ENCODE data around the gene ARPC4. TPM values are rescaled to one million over a fixed set of nuclear protein-coding genes. Genes with fewer than 3 reads are reported as not detected.

The ARPC4 gene
- total and polyA plus RNA-seq, 2 donors (not counting 3 experiments of a cell fraction or from before 2014, with no cell fraction given): 181 to 197 TPM

GRCh38 chr3:9838856-9839255 lies 46.0 kb downstream of the ARPC4 start:
- CTCF ChIA-PET: interaction anchor here (1.0 to 1.5 kb wide), 4 partner anchors 8 to 77 kb away, joined by 3 to 6 read pairs (median 4); no protein-coding TSS in a partner anchor
- Histone ChIP-seq H3K4me2 (ENCODE audit: insufficient read depth, low read length) (no peak overlapping the region), H3K36me3 (ENCODE audit: control insufficient read depth in 2 of 2, extremely low read depth in 1 of 2, insufficient read depth in 2 of 2, low read length in 2 of 2) (peaks cover 4 to 12% of the 10 kb centered on the region in 2 experiments), H3K79me2 (ENCODE audit: control insufficient read depth, insufficient read depth, low read length) (peaks cover 3% of the 10 kb centered on the region), H3K27ac (ENCODE audit: insufficient read depth, low read depth, low read length) (peak overlapping the region; percentile 50), H3K9me1 (replicated peaks; ENCODE audit: control insufficient read depth, extremely low read depth, insufficient read depth, low read length) (no peaks in the 10 kb centered on the region), H4K20me1 (replicated peaks; ENCODE audit: control insufficient read depth, extremely low read depth, insufficient read depth, low read length) (no peaks in the 10 kb centered on the region), H3K9me3 (replicated peaks; ENCODE audit: control insufficient read depth, insufficient read depth, low read length) (no peaks in the 10 kb centered on the region), H2AFZ (ENCODE audit: low read depth, low read length) (no peak overlapping the region), H3K4me3 (replicated peaks in 1 of 3; ENCODE audit: insufficient read depth in 1 of 3, low read depth in 1 of 3, low read length in 3 of 3) (no peak overlapping the region), H3K9ac (replicated peaks; ENCODE audit: extremely low read depth, insufficient read depth, low read length) (no peak overlapping the region), H3K27me3 (ENCODE audit: control insufficient read depth in 2 of 2, insufficient read depth in 2 of 2, low read length in 2 of 2) (no peaks in the 10 kb centered on the region), H3K4me1 (ENCODE audit: control insufficient read depth, extremely low read depth, insufficient read depth, low read length) (peaks cover 19% of the 10 kb centered on the region)
- FAIRE-seq (no peak), DNase-seq (ENCODE audit: low read depth, low spot score) (no peak)
- BruUV-seq (replicated peaks): no TSS peak
- intact Hi-C loops (cut with micrococcal nuclease) (loop anchor here (1.0 kb wide), 1 partner anchor 9 kb away; no protein-coding TSS in a partner anchor), dilution Hi-C loops (cut with MboI; ENCODE audit: extremely low pct_ligation_motif_present, low sequenced_read_pairs) (no loop called here)
- POLR2A ChIA-PET: no interaction called here
- no peak for TF ChIP-seq MAX (IDR thresholded peaks at IDR 0.05; ENCODE audit: insufficient read depth, insufficient read length)
- no peak for TF ChIP-seq EZH2 (IDR thresholded peaks at IDR 0.05; ENCODE audit: borderline replicate concordance, low read depth, low read length, severe bottlenecking)
- TF ChIP-seq MYC (IDR thresholded peaks at IDR 0.05; ENCODE audit: low read depth, low read length): no peak
- TF ChIP-seq POLR2AphosphoS5 (IDR thresholded peaks at IDR 0.05; ENCODE audit: insufficient read depth, low read depth, low read length): no peak

- no peak overlapping the region for H3K4me3 ChIP-seq (replicated peaks in 1 of 3; ENCODE audit: insufficient read depth in 1 of 3, low read depth in 1 of 3, low read length in 3 of 3)
- no peak overlapping the region for H3K4me2 ChIP-seq (ENCODE audit: insufficient read depth, low read length)
- peaks cover 26% of the 10 kb centered on the region for H3K4me1 ChIP-seq (ENCODE audit: control insufficient read depth, extremely low read depth, insufficient read depth, low read length)
- DNase-seq (ENCODE audit: low read depth, low spot score) (no peak), FAIRE-seq (no peak)
- CTCF ChIA-PET: interaction anchor here (1.4 kb wide), 1 partner anchor 106 kb away, joined by 6 read pairs; no protein-coding TSS in a partner anchor
- H3K27ac ChIP-seq (ENCODE audit: insufficient read depth, low read depth, low read length): no peak overlapping the region
- dilution Hi-C loops (cut with MboI; ENCODE audit: extremely low pct_ligation_motif_present, low sequenced_read_pairs): no loop called here
- H3K27me3 ChIP-seq (ENCODE audit: control insufficient read depth in 2 of 2, insufficient read depth in 2 of 2, low read length in 2 of 2): no peaks in the 10 kb centered on the region
- no peaks in the 10 kb centered on the region for H3K9me3 ChIP-seq (replicated peaks; ENCODE audit: control insufficient read depth, insufficient read depth, low read length)
- intact Hi-C loops (cut with micrococcal nuclease): loop anchor here (5.0 kb wide), 1 partner anchor 481 kb away; the partner anchor contains the start of gene SEC13
- H3K79me2 ChIP-seq (ENCODE audit: control insufficient read depth, insufficient read depth, low read length): peaks cover 3% of the 10 kb centered on the region
- no peak overlapping the region for H3K9ac ChIP-seq (replicated peaks; ENCODE audit: extremely low read depth, insufficient read depth, low read length)
- TF ChIP-seq FOS (IDR thresholded peaks at IDR 0.05; ENCODE audit: borderline replicate concordance, insufficient read depth, low read length) (no peak), JUN (IDR thresholded peaks at IDR 0.05; ENCODE audit: borderline replicate concordance, insufficient read depth, insufficient read length, low read depth) (no peak), EZH2 (IDR thresholded peaks at IDR 0.05; ENCODE audit: borderline replicate concordance, low read depth, low read length, severe bottlenecking) (no peak), GATA2 (IDR thresholded peaks at IDR 0.05; ENCODE audit: insufficient read depth, insufficient read length, low read depth, low read length) (no peak), CTCF (IDR thresholded peaks at IDR 0.05; ENCODE audit: extremely low read depth in 1 of 2, insufficient read depth in 1 of 2, low read depth in 1 of 2, low read length in 2 of 2) (no peak), POLR2A (IDR thresholded peaks at IDR 0.05; ENCODE audit: low read depth, low read length) (no peak), MYC (IDR thresholded peaks at IDR 0.05; ENCODE audit: low read depth, low read length) (no peak), MAX (IDR thresholded peaks at IDR 0.05; ENCODE audit: insufficient read depth, insufficient read length) (no peak), POLR2AphosphoS5 (IDR thresholded peaks at IDR 0.05; ENCODE audit: insufficient read depth, low read depth, low read length) (no peak)
- POLR2A ChIA-PET: no interaction called here
- H3K9me1 ChIP-seq (replicated peaks; ENCODE audit: control insufficient read depth, extremely low read depth, insufficient read depth, low read length): no peaks in the 10 kb centered on the region
- no TSS peak for BruUV-seq (replicated peaks)
- no peaks in the 10 kb centered on the region for H4K20me1 ChIP-seq (replicated peaks; ENCODE audit: control insufficient read depth, extremely low read depth, insufficient read depth, low read length)
- peaks cover 4% of the 10 kb centered on the region in 2 experiments for H3K36me3 ChIP-seq (ENCODE audit: control insufficient read depth in 2 of 2, extremely low read depth in 1 of 2, insufficient read depth in 2 of 2, low read length in 2 of 2)
- no peak overlapping the region for H2AFZ ChIP-seq (ENCODE audit: low read depth, low read length)
Measured at GRCh38 chr3:9841015-9841414, 48.1 kb downstream of the ARPC4 start.
